ENCODE data around the gene TXNIP.
"Not testable (repeated sequence)": the region's sequence is repeated elsewhere in the genome, so short reads cannot be mapped to it uniquely, and the experiment has no call there.

TXNIP gene
- 945 to 1,375 reads per million in 2 donors for total RNA-seq

DNA sequence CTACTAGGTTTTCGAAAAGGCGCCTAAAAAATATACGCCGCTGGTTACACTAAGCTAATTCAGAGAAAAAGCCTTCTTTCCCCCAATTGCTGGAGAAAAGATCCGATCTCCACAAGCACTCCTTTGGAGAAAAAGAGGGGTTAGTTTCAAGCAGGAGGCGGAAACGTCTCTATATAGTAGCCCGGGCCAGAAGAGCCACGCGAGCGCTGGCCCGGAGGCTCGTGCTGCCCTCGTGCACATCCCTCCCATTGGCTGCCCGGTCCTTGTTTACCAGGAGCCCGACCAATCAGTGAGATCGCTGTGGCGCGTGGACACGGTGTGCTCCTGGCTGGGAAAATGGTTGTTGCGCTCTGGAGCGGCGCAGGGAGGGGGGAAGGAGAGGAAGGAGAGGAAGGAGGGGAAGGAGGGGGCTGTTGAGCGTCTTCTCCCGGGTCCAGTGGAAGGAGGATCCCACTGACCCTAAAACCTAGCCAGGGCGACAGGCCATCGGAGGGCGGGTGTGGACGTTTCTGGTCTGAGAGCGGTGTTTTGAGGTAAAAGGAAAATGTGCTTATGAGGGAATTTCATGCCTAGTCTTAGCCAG lies at the start of gene TXNIP:
Gene TXNIP, minus strand, starts transcription at position 147 of the 583 bp plus-strand sequence. CDS start 313 bp downstream, outside the sequence.
- DNase-seq: peak; percentile 83

DNA sequence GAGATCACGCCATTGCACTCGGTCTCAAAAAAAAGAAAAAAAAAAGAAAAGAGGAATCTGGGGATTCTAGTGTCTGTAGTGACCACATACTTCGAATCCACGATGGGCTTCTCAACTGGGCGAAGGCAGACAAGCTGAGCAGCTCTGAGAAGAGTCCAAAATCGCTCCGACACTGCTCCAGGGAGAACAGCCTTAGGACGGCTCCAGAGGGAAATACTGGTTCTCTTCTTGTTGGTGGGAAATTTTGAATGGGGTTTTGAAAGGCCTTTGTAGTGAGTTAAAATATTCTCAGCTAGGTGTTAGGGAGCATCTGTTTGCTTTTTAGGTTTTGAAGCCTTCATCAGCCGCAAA lies 43.4 kb upstream of the TXNIP start:
- no peak for DNase-seq

GRCh38 chr1:146036965-146037646 lies 40.7 kb upstream of the TXNIP start:
- peak; percentile 55 for DNase-seq

DNA sequence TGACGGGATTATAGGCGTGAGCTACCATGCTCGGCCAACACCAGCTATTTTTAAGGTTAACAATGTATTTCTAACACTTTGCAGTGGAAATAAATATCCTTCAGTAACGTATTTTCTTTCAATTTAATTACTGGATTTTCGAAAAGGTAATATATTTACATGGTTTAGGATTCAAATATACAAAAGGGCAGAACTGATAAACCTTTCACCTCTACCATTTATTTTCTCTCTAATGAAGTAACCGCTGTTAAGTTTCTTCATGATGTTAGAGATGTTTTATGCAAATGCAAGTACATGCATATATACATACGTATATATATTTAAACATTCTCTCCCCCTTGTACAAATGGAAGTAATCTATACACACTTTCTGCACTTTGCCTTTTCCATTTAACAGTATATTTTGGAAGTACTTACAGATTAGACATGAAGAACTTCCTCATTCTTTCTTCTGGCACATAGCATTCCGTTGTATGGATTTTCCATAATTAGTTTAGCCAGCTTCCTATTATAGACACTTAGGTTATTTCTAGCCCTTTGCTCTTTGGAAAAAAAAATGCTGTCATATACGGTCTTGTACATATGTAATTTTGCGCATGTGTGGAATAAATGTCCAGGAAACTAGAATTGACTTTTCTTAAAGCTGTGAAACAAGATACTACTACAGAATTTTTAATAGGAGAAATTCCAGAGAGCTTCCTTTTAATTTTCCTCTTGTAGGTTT lies 40.0 kb upstream of the TXNIP start:
- DNase-seq: no peak

DNA sequence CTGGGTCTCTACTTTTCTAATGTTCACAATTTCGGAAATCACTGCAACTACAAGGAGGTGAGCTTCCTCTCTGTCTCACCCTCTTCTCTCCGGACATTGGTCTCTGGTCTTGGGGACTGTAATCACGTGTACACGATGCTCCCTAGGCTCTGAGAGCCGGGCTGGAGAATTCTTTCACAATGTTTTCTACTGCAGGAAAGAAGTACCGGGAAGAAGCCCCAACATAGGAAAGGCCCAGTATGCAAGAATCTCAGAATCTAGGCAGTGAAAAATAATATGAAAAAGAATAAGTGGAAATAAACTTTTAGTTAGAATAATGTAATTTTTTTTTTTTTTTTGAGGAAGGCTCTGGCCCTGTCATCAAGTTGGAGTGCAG lies 38.7 kb upstream of the TXNIP start:
- no peak for DNase-seq

DNA sequence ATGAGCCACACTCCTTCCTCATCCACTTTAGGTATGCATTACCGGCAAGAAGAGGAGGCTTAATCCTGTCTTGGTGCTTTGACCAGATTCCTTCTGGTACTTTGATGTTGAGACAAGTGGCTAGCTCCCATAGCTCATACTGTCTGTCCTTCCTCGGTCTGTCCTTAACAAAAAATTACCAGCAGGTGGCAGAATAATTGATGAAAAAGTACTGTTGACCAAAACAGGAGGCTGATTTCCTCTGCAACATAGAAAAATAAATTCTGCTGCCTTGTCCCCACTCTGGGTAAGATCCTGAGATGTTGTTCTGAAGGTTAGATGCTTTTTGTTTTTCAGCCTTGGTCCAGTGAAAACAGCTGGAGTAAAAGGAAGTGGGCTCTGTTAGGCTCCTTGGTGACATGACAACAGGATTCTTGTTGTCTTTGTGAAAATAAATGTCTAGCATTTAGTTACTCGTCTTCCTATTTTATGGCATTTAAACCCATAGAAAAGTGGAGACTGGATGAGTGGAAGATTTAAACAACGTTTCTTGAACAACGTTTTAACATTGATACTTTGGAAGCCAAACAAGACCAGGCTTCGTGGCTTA lies 36.3 kb upstream of the TXNIP start:
- no peak for DNase-seq

DNA sequence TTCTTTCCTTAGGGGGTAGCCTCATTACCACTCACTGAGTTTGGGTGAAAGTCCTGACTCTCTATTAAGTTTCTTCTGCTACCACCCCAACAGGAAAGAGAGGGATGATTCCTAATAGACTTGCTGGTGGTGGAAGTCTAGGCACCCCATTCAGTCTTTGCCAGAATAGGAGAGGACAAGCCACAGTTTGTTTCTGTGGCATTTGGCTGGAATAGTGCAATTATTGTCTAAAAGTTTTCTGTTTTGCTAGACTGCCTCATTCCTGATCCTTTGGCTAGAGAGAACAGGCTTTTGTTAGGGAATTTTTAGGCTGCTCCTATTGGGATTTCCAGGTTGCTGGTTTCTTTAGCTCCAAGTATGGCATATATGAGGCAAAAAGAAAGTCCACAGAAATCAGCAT lies 35.1 kb upstream of the TXNIP start:
- no peak for DNase-seq

- no peak for DNase-seq
These were observed 32.7 kb upstream of the TXNIP start for GRCh38 chr1:146029117-146029516.

DNA sequence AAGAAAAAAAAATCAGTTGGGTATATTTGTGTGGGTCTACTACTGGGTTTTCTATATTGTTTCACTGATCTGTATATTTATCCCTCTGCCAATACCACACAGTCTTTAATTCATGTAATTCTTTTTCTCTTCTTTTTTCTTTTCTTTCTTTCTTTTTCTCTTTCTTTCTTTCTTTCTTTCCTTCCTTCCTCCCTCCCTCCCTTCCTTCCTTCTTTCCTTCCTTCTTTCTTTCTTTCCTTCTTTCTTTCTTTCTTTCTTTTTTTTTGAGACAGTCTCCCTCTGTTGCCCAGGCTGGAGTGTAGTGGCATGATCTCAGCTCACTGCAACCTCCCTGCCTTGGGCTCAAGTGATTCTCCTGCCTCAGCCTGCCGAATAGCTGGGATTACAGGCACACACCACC lies 30.3 kb upstream of the TXNIP start:
- not testable (repeated sequence) for DNase-seq

GRCh38 chr1:146025787-146026495 lies 29.6 kb upstream of the TXNIP start:
- not testable (repeated sequence) for DNase-seq

- no peak for DNase-seq
These were observed 26.2 kb upstream of the TXNIP start for GRCh38 chr1:146022403-146023127.

- DNase-seq: no peak
These were observed 25.4 kb upstream of the TXNIP start, which contains the start of gene HJV for GRCh38 chr1:146021622-146022402. Gene HJV (minus strand): TSS chr1:146021735. CDS start chr1:146020231, 1,504 bp downstream.

DNA sequence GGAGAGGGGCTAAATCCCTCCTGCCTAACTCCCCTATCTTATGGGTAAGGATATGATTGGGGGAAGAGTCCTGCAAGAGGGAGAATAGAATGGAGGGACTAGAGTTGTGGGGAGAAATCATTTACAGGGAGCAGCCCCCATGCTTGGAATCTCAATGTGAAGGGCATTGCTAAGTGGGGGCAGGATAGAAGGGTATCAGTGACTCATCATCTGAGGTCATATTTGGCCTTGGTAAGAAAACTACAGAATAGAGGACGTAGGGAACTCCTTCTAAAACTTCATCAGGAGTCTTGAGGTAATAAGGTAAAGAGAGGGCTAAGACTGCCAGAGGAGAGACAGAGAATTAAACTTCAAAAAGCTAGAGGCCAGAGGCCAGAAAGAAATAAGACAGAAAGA lies 24.7 kb upstream of the TXNIP start:
- DNase-seq: no peak

GRCh38 chr1:146020058-146021049 lies 24.0 kb upstream of the TXNIP start:
- no peak for DNase-seq

- no peak for DNase-seq
These were observed 23.1 kb upstream of the TXNIP start for GRCh38 chr1:146019231-146020057.

- no peak for DNase-seq
These were observed 20.5 kb upstream of the TXNIP start for GRCh38 chr1:146016891-146017290.

GRCh38 chr1:146013559-146013922 lies 17.2 kb upstream of the TXNIP start:
- DNase-seq: no peak

- peak; percentile 40 for DNase-seq
These were observed 16.6 kb upstream of the TXNIP start for GRCh38 chr1:146012703-146013558.
